Spinal cord (tissue), 10 donors: ENCODE data around the gene LTBP2. TPM values are rescaled to one million over a fixed set of nuclear protein-coding genes. Genes with fewer than 3 reads are reported as not detected.
A peak's percentile ranks its signal among the peaks of the same experiment; 100 is the strongest.

Experiments
- DNase-seq, 6 donors: peaks; one replicate each; pipeline versions ENCODE4 v3.0.0 to v3.0.0-alpha.2; 2013 to 2015; ENCODE audit warnings: low spot score in 6 of 6, low read depth in 4 of 6
- H3K27ac ChIP-seq: one replicate; pipeline ENCODE4 v1.5.1; 2013; ENCODE audit warnings: low read depth, low read length, control low read depth
- H3K27me3 ChIP-seq: one replicate; pipeline ENCODE4 v1.6.1; 2013; ENCODE audit warnings: low read length; ENCODE audit not compliant: control insufficient read depth, insufficient read depth
- H3K36me3 ChIP-seq: one replicate; pipeline ENCODE4 v1.6.1; 2013; ENCODE audit warnings: low read length; ENCODE audit not compliant: control insufficient read depth, insufficient read depth
- H3K4me1 ChIP-seq: one replicate; pipeline ENCODE4 v1.6.1; 2013; ENCODE audit warnings: low read length; ENCODE audit not compliant: control insufficient read depth, insufficient read depth
- H3K4me3 ChIP-seq: one replicate; pipeline ENCODE4 v1.5.1; 2013; ENCODE audit warnings: low read depth, low read length, control low read depth
- H3K9me3 ChIP-seq: one replicate; pipeline ENCODE4 v1.6.1; 2013; ENCODE audit warnings: low read length; ENCODE audit not compliant: control insufficient read depth, insufficient read depth
- WGBS: methylation state at CpG from one replicate; pipeline ENCODE4 v1.1.5; 2013; ENCODE audit warnings: missing lambda C conversion rate; ENCODE audit not compliant: insufficient coverage; 5-methylcytosine and 5-hydroxymethylcytosine counted together
- polyA plus RNA-seq, 2 donors: library from polyadenylated mRNA; unstranded; fragments of 120-200 nt; gene quantifications; one replicate each; pipeline ENCODE4 v1.2.1, GENCODE V29; 2013; ENCODE audit not compliant: insufficient read length in 2 of 2
- total RNA-seq, 2 donors: library from RNA; depleted of rRNA in 1 of 2; stranded (reverse); fragments of 120-200 nt in 1 of 2; fragments of >200 nt in 1 of 2; gene quantifications; one replicate each; pipeline versions ENCODE4 v1.2.3 to v1.2.4, GENCODE V29; 2013 to 2014
- donor health status: healthy.

LTBP2 gene
- total and polyA plus RNA-seq, 4 donors = 2.2 to 23.9 (median 13.6) TPM

DNA sequence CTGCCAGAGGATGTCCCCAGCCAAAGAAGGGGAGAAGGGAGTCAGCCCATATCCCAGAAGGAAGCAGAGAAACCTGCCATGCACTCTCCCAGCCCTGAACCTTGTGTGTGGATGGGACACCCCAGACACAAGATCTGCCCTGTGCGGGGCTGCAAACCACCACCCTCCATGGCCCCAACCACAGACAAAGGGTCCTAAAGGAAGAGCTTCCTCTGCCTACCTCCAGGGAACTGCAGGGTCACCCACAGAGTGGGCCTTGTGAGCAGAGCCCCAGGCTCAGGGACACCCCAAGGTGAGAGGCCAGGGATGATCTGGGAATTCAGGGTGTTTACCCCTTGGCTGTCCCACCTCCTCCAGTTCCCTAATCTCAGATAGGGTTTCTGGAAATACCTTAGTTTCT is 62.0 kb downstream of the LTBP2 start:
- no peak overlapping the region for H3K4me3 ChIP-seq
- DNase-seq = no peak
- no peaks in the 10 kb centered on the region for H3K36me3 ChIP-seq
- no peaks in the 10 kb centered on the region for H3K27me3 ChIP-seq
- H3K27ac ChIP-seq = no peak overlapping the region
- no peaks in the 10 kb centered on the region for H3K9me3 ChIP-seq
- H3K4me1 ChIP-seq = peaks cover 16% of the 10 kb centered on the region
- WGBS = 0% methylated on average over 1 of the region's 1 CpG

DNA sequence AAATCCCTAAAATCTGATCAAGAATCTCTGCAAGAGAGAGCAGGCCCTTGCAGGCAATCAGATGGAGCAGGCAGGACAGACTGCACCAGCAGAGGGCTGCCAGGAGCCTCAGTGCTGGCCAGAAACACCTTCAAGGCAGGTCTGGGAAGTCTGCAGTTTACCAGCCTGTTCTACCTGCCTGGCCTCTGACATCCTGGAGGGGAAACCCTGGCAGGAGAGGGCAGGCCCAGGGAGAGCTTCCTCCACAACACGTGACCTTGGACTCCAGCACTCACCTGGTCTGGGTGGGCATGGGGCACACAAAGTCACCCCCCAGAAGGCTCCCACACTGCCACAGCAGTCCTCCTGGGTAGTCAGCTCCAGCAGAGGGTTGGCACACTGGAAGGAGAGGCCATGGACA is 62.4 kb downstream of the LTBP2 start:
- no peak overlapping the region for H3K4me3 ChIP-seq
- H3K9me3 ChIP-seq = no peaks in the 10 kb centered on the region
- H3K27ac ChIP-seq = no peak overlapping the region
- DNase-seq = no peak
- H3K4me1 ChIP-seq = peaks cover 16% of the 10 kb centered on the region
- H3K27me3 ChIP-seq = no peaks in the 10 kb centered on the region
- 88% methylated on average over 1 of the region's 1 CpG for WGBS
- H3K36me3 ChIP-seq = no peaks in the 10 kb centered on the region

DNA sequence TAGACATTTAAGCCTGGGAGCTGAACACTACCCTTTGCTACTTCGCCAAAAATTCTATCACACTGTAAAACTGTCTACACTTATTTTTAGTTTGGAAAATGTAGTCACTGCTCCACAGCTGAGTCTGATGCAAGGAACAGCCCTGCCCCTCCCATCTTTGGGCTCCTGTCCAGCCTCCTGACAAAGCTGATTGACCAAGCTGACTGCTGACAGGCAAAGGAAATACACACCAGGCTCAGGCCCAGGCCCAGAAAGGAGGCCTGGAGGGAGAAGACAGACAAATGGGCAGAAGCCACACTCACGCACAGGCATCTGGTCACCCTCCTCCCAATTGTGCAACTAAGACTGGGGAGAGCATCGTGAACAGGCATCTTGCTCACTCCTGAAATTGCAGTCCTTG is 63.2 kb downstream of the LTBP2 start:
- DNase-seq = peak in 1 of 6 donors; percentile 55
- Histone ChIP-seq H3K27me3 (no peaks in the 10 kb centered on the region), H3K36me3 (no peaks in the 10 kb centered on the region), H3K9me3 (no peaks in the 10 kb centered on the region), H3K27ac (no peak overlapping the region), H3K4me3 (no peak overlapping the region), H3K4me1 (peaks cover 16% of the 10 kb centered on the region)
- WGBS = 83% methylated on average over 1 of the region's 3 CpGs

DNA sequence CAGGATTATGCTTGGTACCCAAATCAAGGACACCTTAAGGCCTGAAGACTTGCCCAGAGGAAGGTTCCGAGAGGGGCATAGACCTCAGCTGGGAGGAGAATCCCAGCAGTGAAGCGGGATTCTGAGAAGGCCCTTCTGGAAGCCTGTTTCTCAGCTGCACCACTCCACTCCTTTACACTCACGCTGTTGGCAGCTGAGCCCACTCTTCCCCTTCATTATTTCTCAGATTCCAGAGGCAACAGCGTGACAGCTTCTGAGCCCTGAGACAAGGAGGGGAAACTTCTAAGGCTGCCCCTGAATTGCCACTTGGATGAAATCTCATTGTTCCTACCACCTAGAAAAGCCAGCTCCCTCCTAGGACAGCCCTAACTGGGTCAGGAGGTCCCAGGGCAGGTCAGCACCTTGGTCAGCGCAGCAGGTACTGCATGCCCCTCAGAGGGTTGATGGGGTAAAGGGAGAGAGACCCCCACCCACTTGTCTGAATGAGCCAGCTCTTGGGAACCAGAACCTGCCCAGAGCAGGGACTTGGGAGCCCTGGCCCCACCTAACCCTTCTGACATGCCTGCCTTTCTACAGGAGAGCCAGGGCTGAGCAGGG is 64.6 kb downstream of the LTBP2 start:
- Histone ChIP-seq H3K36me3 (no peaks in the 10 kb centered on the region), H3K4me3 (no peak overlapping the region), H3K27me3 (no peaks in the 10 kb centered on the region), H3K9me3 (no peaks in the 10 kb centered on the region), H3K4me1 (peaks cover 16% of the 10 kb centered on the region), H3K27ac (no peak overlapping the region)
- 78% methylated on average over 4 of the region's 5 CpGs for WGBS
- DNase-seq = no peak

DNA sequence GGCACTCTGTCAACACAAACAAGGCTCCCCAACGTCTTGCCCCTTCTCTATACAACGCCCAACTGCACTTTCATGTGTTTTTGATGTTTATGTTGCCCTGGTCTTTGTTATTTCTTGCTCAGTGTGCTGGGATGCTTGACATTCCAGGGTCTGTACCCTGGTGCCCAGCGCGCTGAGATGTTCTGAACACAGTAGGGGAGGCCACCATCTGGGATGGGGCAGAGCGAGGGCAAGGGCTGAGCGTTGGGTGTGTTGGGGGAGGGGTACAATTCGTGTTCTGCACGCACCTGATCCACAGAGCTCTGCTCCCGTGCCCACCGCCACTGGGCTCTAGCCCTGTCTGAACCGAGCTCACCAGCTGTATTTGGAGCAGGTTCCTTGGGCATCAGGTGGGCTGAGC is 65.6 kb downstream of the LTBP2 start:
- H3K4me1 ChIP-seq = peaks cover 6% of the 10 kb centered on the region
- H3K27me3 ChIP-seq = no peaks in the 10 kb centered on the region
- H3K27ac ChIP-seq = no peak overlapping the region
- no peak overlapping the region for H3K4me3 ChIP-seq
- DNase-seq = no peak
- 46% methylated on average over 9 of the region's 11 CpGs for WGBS
- H3K9me3 ChIP-seq = no peaks in the 10 kb centered on the region
- H3K36me3 ChIP-seq = no peaks in the 10 kb centered on the region

DNA sequence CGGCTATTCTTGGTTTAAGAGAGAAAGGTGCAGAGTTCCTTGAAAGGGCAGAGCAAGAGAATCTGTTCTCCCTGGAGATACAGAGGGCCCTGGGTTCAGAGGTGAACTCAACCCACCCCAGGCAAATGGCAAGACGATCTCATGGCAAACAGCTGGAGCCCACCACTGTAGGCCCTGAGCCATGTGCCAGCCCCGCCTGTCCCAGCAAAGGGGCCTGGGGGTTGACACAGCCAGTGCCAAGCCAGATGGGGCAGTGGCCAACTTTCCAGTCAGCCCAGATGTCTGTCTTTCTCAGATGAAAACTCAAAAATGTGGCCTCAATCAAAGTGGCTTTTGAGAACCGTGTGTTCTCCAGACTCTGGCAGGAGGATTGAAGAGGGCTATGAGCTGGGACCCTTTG is 66.7 kb downstream of the LTBP2 start:
- Histone ChIP-seq H3K4me1 (no peaks in the 10 kb centered on the region), H3K27ac (no peak overlapping the region), H3K4me3 (no peak overlapping the region), H3K9me3 (no peaks in the 10 kb centered on the region), H3K36me3 (no peaks in the 10 kb centered on the region), H3K27me3 (no peaks in the 10 kb centered on the region)
- WGBS = 70% methylated on average over 4 of the region's 4 CpGs
- DNase-seq = no peak

DNA sequence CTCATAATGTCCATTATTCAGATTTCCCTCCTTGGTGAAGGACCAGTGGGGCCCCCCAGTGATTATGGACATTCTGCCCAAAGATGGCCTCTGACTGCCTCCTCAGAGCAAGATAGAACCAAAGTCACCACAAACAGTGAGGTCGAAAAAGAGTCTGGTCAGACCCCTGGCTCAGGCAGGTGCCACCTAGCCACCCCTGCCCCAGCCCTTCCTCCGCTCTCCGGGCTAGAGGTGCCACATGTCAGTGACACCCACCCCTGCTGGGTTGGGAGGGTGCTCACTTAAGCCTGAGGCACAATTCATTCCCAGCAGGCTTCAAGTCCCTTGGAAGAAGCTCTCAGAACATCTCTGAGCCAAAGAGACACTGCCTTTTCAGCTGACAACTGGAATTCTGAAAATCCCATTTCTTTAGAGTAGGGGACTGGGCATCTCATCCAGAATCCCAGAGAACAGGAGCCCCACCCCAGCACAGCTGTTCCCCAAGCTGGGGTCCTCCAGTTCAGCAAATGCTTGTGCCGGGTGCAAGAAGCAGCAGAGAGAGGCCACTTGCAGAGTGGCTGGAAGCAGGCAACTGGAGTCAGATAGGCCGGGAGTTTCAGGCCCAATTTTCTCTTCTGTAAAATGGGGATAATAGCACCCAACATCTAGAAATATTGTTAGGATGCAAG is 68.1 kb downstream of the LTBP2 start:
- no peak for DNase-seq
- H3K27me3 ChIP-seq = no peaks in the 10 kb centered on the region
- H3K4me3 ChIP-seq = no peak overlapping the region
- no peaks in the 10 kb centered on the region for H3K4me1 ChIP-seq
- WGBS = 87% methylated on average over 3 of the region's 5 CpGs
- no peaks in the 10 kb centered on the region for H3K36me3 ChIP-seq
- no peaks in the 10 kb centered on the region for H3K9me3 ChIP-seq
- H3K27ac ChIP-seq = no peak overlapping the region

DNA sequence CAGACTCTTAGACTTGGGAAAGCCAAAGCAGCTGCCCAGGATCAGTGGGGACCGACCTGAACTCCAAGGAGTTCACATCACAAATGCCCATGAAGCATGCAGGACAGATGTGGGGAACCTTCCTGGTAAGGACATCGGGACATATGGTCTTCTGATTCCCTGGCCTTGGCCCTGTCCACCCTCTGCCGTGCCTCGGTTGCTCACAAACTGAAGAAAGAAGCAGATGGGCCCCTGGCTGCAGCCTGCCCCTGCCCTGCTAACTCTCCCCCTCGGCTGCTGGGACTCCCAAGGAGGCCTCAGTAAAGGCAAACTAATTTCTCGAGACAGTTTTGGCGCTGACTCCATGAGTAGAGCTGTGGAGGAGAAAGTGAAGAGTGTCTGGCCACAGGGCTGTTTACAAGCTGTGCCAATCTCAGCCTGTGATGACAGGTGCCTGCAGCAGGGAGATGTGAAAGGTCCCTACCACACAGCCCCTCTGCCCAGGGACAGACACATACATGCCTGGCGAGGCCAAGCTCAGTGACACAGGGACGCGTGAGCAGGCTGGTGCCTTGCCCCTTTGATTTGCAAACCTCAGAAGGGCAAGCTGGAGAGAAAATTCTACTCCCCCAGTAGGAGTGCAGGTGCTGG is 69.9 kb downstream of the LTBP2 start:
- no peaks in the 10 kb centered on the region for H3K36me3 ChIP-seq
- no peak overlapping the region for H3K4me3 ChIP-seq
- DNase-seq = no peak
- H3K27ac ChIP-seq = no peak overlapping the region
- no peaks in the 10 kb centered on the region for H3K9me3 ChIP-seq
- no peaks in the 10 kb centered on the region for H3K4me1 ChIP-seq
- no peaks in the 10 kb centered on the region for H3K27me3 ChIP-seq
- WGBS = 83% methylated on average over 10 of the region's 10 CpGs

DNA sequence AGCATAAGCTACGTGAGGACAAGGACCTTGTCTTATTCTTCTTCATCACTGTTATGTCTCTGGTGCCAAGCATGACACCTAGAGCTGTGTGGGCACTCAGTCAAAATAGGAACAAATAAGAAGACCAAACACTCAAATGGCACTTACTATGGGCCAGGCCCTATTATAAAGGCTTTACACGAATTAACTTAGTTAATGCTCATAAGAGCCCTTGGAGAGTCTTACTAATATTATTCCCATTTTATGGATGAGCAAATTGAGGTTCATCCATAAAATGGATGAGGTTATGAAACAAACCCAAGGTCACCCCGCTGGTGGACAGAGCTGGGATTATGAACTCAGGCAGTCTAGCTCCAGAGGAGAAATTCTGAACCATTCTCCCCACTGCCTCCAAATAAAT is 70.8 kb downstream of the LTBP2 start:
- Histone ChIP-seq H3K36me3 (no peaks in the 10 kb centered on the region), H3K4me1 (no peaks in the 10 kb centered on the region), H3K4me3 (no peak overlapping the region), H3K27ac (no peak overlapping the region), H3K9me3 (no peaks in the 10 kb centered on the region), H3K27me3 (no peaks in the 10 kb centered on the region)
- no peak for DNase-seq
- 100% methylated on average over 1 of the region's 3 CpGs for WGBS

DNA sequence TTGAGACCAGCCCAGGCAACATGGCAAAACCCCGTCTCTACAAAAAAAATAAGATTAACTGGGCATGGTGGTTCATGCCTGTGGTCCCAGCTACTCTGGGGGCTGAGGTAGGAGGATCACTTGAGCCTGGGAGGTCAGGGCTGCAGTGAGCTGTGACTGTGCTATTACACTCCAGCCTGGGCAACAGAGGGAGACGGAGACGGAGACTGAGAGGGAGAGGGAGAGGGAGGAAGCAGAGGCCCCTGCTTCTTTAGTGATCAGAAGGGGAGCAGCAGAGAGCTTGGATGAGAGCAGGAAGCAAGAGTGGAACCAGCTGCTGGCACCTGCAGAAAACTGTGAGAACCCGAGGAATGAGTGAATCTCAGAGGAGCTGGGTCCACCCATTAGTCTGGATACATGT is 72.5 kb downstream of the LTBP2 start:
- no peak overlapping the region for H3K4me3 ChIP-seq
- H3K27ac ChIP-seq = no peak overlapping the region
- no peaks in the 10 kb centered on the region for H3K9me3 ChIP-seq
- no peak for DNase-seq
- no peaks in the 10 kb centered on the region for H3K36me3 ChIP-seq
- no peaks in the 10 kb centered on the region for H3K27me3 ChIP-seq
- no peaks in the 10 kb centered on the region for H3K4me1 ChIP-seq
- WGBS = 53% methylated on average over 4 of the region's 4 CpGs
